CD4-positive, alpha-beta T cell treated with Interleukin-15 for 4 hours (primary cell): ENCODE results near the gene SHISA5.
"Not testable (repeated sequence)": the region's sequence is repeated elsewhere in the genome, so short reads cannot be mapped to it uniquely, and the experiment has no call there.

Experiments used
- DNase-seq: peaks from one replicate; pipeline ENCODE4 v3.0.0-alpha.2; 2020; ENCODE audit warnings: low spot score

Gene SHISA5

DNA sequence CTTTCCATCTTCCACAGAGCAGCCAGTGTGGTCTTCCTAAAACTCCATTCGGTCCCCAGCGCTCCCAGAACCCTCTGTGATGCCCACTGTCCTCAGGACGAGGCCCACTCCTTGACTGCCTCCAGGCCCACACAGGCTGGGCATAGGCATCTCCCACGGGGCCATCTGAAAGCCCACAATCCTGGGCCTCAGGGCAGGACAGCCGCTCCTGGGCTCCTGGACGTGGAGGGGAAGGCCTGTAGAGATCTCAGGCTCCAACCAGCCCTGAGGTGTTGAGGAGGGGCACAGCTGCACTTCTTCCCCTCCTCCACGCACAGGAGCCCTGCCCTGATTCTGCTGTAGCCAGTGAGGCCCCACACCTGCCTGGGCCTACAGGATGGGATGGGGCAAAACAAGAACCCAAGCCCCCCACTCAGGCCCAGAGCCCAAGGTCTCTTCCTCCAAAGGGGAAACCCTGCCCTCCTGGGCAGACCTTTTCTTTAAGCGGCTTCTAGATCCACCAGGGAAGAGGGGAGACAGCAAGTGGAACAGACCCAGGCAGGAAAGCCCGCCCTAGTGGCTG is 25.9 kb downstream of the SHISA5 start:
- DNase-seq, result no peak

DNA sequence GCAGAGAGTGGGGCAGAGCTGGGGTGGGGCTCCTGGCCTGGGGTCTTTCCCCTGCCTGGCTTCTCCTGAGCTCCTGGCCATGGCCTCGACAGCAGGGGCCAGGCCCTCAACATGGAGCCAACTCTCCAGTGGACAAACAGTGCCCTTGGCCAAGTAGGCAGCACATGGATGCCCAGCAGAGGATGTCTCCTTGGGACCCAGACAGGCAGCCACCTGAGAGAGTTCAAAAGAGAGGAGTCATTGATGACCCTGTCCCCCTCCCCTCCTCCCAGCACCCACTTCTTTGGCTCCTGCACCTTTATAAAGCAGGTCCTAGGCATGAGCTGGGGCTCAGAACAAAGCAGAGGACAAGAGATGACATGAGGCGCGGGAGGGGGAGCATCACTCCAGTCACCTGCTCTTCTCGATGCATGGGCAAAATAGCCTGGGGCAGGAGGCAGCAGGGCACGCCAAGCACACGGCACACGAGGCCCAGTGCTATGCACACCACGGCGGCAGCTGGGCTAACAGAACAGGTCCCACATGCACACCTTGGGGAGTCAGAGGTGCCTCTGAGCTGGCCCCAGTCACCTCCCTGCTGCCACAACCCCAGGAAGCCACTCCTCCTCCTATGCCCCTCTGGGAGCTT is 27.4 kb downstream of the SHISA5 start:
- no peak for DNase-seq

DNA sequence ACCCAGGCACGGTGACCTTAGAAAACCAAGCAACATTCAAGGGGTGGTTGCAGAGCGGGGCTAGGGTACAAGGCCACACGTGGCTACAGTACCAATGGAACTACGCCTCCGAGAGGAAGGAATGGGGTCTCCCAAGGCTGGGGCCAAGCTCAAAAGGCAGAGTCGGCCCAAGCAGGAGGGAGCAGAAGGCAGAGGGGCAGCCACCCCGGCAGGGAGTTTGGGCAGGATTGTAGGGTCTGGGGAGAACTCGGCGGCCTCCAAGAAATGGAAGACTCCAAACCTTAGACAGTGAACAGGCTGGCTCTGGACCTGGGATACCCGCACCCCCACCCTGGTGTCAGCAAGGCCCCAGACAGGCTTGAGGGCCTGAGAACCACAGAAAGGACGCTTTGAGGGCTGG is 28.8 kb downstream of the SHISA5 start:
- DNase-seq, result no peak

DNA sequence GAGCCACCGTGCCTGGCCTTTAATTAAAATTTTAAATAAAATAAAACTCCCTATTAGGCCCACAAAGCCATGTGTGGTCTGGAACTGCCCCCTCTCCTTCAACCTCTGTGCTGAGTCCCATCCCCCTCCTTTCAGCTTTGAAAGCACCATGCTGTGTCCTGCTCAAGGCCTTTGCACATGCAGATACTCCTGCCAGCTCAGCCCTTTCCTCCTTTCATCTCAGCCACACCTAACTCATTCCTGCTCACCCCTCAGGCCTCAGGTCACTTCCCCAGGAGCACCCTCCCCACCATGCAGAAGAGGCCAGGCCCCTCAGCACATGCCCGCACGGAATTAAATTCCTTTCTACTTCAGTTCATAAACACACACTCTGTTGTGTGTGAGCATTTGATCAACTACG is 29.4 kb downstream of the SHISA5 start:
- no peak for DNase-seq

DNA sequence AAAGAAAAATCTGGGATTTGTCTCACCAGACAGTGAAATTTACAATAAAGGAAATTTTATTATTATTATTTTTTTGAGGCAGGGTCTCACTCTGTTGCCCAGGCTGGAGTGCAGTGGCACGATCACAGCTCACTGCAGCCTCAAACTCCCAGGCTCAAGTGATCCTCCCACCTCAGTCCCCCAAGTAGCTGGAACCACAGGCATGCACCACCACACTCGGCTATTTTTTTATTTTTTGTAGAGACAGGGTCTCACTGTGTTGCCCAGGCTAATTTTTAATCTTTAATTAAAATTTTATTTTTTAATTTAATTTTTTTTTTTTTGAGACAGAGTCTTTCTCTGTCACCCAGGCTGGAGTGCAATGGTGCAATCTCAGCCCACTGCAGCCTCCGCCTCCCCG is 29.9 kb downstream of the SHISA5 start:
- DNase-seq, result not testable (repeated sequence)

DNA sequence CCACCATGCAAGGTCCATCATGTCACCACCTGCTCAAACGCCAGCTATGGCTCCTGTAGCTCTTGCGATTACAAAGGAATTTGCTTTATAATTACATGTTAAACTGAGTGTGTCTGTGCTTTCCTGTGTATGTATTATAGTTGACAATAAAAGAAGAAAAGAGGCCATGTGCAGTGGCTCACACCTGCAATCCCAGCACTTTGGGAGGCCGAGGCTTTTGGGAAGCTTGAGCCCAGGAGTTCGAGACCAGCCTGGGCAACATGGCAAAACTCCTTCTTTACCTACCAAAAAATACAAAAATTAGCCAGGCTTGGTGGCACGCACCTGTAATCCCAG is 30.4 kb downstream of the SHISA5 start:
- DNase-seq, result no peak

DNA sequence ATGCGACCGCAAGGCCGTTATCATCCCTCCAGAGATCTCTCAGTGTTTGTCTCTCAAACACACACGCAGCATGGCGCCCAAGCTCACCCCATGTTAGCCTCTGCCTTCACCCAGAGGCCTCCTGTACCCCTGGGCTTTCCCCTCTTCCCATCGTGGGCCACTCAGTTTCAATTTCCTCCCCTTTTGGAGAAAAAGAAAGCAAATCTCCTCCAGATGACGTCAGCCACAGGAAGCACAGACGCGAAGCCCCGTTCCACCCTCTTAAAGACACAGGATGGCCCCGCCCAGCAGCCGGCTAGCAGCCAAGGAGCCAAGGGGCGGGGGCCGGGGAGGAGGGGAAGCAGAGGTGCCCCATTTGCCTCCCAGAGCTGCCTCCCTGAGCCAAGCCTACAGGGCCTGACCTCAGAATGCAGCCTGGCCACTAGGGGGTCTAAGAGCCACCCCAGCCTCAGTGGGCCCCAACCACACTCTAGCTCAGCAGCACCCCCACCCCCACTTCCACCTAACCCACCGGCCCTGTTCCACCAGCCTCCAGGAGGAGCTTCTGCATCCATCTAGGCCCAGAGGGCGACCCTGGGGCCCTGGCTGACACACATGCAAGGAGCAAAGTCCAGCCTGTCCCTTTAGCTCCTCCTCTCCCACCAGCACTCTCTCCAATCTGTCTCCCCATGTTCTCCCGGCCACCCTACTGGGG is 30.9 kb downstream of the SHISA5 start:
- DNase-seq, result peak; percentile 94

DNA sequence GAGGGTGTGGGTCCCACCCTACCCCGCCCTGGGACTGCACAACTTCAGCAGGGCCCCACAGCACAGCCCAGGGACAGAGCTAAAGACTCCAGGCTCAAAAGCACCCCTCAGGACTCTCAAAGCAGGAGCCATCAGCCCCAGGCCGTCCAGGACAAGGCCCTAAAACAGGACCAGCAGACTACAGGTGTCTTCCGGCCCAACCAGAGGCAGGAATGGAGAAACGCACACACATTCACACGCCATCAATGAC is 31.4 kb downstream of the SHISA5 start:
- no peak for DNase-seq

DNA sequence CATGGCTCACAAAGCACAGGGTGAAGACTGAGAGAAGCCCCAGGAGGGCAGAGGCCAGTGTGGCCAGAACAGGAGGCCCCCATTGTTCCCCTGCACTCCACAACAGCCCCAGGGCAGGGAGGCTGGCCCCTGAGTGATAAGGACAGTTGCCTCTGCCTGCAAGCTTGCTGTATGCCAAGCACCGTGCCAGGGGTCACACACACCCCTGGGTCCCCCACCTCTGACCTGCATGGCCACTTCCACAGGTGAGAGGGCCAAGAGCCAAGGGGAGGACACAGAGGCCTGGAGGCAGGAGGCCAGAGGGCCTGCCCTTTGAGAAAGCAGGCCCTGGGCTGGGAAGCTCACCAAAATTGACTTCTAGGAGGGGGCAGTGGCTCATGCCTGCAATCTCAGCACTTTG is 33.7 kb downstream of the SHISA5 start:
- no peak for DNase-seq

DNA sequence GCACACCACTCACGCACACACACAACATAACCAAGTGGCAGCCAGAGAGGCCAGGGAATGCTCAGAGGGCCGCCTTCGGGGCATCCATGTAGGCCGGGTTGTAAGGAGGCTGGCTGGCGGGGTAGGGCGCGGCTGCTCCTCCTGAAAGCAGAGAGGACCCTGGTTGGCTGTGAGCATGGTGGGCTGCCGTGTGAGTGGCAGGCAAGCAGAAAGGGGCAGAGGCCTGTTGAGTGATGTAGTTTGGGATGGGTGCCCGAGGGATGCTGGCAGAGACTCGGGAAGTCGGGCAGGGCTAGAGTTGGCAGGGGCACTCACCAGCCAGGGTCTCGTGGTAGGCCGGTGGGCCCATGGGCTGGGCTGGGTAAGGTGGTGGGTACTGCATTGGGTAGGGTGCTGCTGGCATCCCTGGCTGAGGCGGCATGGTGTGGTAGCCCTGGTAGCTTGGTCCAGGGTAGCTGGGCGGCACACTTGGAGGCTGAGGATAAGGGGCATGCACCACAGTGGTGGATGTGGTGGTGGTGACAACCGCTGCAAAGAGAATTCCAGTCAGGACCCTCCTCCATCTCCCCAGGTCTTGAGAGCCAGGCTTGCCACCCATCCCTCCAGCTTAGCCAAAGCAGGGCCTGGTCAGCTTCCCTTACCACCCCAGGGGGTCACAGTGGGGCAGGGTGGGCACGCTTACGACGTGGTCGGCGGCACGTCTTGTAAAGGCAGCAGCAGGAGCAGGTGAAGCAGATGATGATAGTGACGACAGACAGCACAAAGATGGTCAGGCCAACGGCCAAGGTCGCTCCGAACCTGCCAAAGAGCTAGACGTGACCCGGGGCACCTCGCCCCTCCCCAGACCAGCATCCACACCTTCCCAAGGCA is 34.7 kb downstream of the SHISA5 start:
- DNase-seq, result no peak

DNA sequence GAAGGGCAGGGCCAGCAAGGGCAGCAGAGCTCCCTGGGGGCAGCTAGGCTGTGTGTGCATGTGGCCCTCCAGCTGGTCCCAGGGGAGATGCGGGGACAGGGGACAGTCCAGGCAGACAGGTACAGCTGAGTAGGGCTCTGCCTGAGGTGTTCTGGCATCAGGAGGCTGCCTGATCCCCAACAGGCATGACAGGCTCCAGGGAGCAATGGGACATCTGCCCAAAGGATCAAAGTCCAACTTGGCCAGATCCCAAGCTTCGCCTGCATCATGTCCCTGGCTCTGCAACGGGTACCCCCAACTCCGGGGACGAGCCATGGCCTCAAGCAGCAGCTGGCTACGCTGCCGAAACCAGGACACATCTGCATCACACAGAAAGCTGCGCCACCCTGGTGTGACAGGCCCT is 35.6 kb downstream of the SHISA5 start:
- no peak for DNase-seq

DNA sequence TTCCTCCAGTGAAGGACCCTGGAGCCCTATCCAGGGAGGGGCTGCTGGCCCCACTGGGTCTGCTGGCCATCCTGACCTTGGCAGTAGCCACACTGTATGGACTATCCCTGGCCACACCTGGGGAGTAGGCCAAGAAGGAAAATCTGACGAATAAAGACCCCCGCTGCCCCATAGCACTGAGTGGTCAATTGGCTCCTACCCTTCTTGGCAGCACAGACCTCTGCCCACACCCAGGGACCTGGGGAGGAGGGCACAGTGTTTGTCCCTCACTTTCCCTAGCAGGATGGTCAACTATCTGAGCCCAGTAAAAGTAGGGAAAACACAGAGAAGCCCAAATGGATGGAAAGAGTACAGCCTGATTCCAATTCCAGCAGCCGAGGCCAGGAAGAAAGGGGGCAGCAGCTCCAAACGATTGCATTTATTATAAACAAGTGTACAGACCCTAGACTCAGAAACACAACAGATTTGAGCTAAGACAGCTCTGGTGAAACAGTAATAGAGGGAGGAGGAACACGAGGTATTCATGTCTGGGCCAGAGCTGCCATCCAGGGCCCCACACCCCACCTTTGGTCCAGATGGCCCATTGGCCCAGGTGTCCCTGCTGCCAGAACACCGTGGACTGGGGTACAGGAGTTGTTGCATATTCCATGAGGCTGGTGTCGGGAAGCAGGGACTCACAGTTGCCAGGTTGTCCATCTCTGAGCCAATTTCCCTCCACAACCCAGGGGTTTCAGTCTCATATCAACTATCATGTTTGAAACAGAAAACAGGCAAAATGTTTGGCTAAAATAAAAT is 36.3 kb downstream of the SHISA5 start:
- no peak for DNase-seq

DNA sequence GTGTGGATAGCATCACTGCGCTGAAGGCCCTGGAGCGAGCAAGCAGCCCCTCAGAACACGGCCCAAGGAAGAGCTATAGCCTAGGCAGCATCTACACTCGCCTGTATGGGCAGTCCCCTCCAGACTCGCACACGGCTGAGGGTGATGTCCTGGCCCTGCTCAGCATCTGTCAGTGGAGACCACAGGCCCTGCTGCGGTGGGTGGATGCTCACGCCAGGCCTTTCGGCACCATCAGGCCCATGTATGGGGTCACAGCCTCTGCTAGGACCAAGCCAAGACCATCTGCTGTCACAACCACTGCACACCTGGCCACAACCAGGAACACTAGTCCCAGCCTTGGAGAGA is 36.9 kb downstream of the SHISA5 start:
- DNase-seq, result no peak

DNA sequence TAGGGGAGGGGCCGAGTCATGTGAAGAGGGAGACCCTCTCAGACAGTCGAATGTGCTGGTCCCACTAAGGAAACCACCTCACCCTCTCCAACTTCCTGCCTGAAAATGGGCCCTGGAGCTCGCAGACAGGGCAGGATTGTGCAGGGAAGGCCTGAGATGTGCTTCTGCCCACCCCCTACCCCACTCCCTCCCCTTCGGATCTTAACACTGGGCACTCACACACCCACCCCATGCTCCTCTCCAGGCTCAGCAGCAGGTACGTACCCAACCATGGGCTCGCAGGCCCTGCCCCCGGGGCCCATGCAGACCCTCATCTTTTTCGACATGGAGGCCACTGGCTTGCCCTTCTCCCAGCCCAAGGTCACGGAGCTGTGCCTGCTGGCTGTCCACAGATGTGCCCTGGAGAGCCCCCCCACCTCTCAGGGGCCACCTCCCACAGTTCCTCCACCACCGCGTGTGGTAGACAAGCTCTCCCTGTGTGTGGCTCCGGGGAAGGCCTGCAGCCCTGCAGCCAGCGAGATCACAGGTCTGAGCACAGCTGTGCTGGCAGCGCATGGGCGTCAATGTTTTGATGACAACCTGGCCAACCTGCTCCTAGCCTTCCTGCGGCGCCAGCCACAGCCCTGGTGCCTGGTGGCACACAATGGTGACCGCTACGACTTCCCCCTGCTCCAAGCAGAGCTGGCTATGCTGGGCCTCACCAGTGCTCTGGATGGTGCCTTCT is 37.4 kb downstream of the SHISA5 start:
- DNase-seq, result no peak

DNA sequence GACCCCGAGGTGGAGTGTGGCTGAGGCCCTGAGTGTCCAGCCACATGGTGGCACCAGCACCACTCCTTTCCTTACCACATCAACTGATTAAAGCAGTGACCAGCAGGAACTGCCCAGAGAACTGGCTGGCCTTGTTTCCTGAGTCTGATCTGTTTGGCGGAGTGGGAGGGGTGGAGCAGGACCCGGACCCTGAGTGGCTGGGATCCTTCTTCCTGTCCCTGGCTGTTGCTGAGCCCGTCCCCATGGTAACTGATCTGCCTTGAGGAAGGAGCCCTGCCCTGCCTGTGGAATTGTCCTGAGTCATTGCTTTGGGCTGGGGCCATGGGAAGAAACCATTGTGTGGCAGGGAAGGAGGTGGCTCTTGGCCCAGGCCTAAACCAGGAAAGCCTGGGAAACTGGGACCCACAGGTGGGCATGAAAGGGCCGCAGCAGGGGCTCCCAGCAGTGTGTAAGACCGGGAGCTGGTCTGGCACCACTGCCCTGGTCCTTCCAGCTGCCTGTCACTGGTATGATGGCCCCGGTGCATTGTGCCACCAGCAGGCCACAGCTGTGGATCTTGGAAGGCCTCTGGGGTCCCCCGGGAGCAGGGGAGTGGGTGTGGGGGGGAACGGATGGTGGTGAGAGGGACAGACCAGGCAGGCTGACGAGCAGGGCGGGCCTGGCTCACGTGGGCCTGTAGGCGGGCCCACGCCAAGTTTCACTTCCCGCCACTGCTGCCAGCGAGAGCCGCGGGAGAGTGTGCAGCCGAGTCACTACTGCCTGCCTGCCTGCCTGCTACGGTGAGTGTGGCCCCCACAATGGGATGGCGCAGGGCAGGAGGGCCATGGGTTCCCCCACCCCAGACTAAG is 38.2 kb downstream of the SHISA5 start:
- DNase-seq, result peak; percentile 78

DNA sequence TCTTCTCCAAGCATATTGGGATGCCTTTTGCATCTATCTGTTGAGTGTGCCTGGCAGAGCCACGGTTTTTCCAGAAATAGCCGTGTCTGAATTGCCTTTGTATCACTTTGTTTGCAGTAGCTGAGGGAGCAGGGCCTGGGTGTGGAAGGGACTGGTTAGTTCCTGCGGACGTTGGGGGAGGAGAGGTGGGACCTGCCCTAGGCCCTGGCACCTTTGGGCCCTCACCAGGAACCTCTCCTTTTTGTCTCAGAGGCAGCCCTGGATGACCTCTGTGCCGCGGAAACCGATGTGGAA is 38.8 kb downstream of the SHISA5 start:
- DNase-seq, result no peak

DNA sequence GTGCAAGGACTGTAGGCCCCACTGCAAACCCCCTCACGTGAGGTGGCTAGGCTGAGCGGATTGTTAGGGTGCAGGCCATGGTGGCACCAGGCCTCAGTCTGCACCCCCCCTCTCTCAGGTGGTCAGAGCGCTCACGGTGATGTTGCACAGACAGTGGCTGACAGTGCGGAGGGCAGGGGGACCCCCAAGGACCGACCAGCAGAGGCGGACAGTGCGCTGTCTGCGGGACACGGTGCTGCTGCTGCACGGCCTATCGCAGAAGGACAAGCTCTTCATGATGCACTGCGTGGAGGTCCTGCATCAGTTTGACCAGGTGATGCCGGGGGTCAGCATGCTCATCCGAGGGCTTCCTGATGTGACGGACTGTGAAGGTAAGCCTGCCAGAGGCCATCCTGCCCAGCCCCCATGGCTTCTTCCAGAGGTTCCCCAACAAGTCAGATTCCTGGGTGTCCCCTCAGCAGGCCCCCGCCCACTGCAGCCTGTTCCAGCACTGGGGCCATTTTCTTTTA is 39.2 kb downstream of the SHISA5 start:
- no peak for DNase-seq

DNA sequence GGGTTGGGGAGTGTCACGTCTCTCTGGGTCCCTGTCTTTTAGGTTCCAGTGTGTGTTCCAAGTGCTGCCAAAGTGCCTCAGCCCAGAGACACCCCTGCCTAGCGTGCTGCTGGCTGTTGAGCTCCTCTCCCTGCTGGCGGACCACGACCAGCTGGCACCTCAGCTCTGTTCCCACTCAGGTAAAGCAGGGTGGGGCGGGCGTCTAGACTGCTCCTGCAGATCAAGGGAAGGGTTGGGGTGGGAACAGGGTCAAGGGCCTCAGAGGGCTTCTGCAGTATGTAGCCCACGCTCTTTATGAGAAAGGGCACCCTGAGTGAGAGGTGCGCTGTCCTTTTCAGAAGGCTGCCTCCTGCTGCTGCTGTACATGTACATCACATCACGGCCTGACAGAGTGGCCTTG is 40.3 kb downstream of the SHISA5 start:
- DNase-seq, result no peak

DNA sequence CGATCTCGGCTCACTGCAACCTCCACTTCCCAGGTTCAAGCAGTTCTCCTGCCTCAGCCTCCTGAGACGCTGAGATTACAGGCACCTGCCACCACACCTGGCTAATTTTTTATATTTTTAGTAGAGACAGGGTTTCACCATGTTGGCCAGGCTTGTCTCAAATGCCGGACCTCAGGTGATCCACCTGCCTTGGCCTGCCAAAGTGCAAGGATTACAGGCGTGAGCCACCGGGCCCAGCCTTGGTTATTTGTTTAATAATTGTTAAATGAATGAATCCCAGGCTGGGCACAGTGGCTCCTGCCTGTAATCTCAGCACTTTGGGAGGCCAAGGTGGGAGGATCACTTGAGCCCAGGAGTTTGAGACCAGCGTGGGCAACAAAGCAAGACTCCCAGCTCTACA is 42.2 kb downstream of the SHISA5 start:
- not testable (repeated sequence) for DNase-seq

DNA sequence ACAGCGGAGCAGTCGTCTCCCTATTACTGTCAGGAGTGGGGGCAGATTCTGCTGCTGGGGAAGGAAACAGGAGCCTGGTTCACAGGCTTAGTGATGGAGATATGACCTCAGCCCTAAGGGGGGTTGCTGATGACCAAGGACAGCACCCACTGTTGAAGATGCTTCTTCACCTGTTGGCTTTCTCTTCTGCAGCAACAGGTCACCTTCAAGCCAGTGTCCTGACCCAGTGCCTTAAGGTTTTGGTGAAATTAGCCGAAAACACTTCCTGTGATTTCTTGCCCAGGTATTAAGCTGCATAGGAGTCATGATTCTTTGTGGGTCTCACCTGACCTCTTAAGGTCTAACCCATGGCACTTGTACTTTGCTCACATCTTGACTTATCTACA is 43.5 kb downstream of the SHISA5 start:
- DNase-seq, result no peak
